ENCODE measurements around the gene GRK4.

Gene GRK4

DNA sequence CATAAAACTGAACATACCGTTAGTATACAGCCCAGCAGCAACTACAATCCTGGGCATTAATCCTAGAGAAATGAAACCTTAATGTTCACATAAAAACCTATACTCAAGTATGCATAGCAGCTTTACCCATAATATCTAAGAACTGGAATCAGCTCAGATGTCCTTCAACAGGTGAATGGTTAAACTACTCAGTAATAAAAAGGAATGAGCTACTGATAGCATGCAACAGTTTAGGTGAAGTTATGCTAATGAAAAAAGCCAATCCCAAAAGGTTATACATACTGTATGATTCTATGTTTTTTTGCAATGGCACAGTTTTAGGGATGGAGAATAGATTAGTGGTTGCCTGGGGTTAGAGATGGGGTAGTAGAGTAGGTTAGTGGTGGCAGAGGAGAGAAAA is 120.4 kb downstream of the GRK4 start:
- H3K4me3 ChIP-seq (ENCODE audit: low read length), result no peak overlapping the region
- no peak for DNase-seq (ENCODE audit: low read depth)
- TF ChIP-seq, protein P1, sequence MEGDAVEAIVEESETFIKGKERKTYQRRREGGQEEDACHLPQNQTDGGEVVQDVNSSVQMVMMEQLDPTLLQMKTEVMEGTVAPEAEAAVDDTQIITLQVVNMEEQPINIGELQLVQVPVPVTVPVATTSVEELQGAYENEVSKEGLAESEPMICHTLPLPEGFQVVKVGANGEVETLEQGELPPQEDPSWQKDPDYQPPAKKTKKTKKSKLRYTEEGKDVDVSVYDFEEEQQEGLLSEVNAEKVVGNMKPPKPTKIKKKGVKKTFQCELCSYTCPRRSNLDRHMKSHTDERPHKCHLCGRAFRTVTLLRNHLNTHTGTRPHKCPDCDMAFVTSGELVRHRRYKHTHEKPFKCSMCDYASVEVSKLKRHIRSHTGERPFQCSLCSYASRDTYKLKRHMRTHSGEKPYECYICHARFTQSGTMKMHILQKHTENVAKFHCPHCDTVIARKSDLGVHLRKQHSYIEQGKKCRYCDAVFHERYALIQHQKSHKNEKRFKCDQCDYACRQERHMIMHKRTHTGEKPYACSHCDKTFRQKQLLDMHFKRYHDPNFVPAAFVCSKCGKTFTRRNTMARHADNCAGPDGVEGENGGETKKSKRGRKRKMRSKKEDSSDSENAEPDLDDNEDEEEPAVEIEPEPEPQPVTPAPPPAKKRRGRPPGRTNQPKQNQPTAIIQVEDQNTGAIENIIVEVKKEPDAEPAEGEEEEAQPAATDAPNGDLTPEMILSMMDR (conservative IDR thresholded peaks at IDR 0.05; ENCODE audit: low read length), result no peak

DNA sequence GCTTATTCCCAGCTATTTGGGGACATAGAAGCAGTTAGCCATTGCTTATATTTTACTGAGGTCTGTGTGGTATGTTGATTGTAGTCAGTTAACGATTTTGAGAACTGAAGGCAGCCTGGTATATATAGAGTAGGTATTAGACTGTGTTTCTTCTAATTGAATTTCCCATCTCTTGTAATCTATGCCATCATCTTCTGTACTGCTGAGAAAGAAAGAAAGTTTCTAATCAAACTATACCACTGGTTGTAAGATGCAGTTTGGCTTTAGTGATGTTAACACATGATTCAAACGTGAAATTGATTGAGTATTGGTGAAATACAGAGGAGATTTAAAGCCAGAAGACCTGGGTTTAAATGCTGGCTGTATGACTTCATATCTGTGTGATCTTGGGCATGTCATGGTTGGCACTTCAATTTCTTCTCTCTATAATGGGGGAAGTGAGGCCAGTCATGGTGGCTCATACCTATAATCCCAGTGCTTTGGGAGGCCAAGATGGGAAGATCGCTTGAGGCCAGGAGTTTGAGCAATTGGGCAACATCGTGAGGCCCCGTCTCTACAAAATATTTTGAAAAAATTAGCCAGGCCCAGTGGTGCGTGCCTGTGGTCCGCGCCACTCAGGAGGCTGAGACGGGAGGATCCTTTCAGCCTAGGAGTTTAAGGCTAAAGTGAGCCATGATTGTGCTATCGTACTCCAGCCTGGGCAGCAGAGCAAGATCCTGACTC is 122.7 kb downstream of the GRK4 start:
- TF ChIP-seq, protein P1 (conservative IDR thresholded peaks at IDR 0.05; ENCODE audit: low read length), result no peak

DNA sequence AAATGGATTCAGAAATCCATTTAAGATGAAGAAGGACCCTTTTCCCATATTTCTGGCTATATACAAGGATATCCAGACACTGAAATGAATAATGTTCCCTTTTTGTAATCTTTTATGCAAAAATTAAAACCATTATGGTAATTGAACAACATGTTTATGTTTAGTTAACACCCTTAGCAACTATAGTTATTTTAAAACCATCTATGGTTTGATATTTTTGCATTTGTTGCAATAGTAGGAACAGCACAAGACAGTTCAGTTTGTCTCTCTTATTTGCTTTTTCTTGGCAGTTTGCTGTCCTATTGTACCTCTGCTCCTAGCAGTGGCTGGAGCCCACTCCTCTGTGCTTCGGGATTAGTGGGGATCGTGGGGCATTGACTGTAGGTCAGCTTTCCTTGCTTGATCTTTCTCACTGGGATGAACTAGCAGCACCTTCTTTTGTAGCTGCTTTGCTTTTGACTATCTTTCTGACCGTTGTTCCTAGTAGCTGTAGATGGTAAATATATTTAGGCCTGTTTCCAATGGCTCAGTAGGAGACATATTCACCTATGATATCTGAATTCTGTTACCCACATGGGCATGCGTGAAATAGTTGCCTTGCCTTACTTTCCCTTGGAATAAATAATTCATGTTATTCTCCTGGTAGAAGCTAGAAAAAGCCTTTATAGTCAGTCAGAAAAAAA is 123.9 kb downstream of the GRK4 start:
- DNase-seq (ENCODE audit: low read depth), result no peak
- TF ChIP-seq, protein P1 (conservative IDR thresholded peaks at IDR 0.05; ENCODE audit: low read length), result no peak
- H3K4me3 ChIP-seq (ENCODE audit: low read length), result no peak overlapping the region

More for the DNA sequence above, 122.7 kb downstream of the GRK4 start:
- no peak overlapping the region for H3K4me3 ChIP-seq (ENCODE audit: low read length)
- DNase-seq (ENCODE audit: low read depth), result no peak

All from AG10803 (cell line).